Measurements from ENCODE around the gene CEP128. TPM values are rescaled to one million over a fixed set of nuclear protein-coding genes. Genes with fewer than 3 reads are reported as not detected.

CEP128 gene
- total RNA-seq, 6 experiments from 2014 or later, result 4.8 to 10.3 (median 8.8) TPM

GRCh38 chr14:80764921-80765507 is 176.5 kb downstream of the CEP128 start:
- TF ChIP-seq, protein P1, sequence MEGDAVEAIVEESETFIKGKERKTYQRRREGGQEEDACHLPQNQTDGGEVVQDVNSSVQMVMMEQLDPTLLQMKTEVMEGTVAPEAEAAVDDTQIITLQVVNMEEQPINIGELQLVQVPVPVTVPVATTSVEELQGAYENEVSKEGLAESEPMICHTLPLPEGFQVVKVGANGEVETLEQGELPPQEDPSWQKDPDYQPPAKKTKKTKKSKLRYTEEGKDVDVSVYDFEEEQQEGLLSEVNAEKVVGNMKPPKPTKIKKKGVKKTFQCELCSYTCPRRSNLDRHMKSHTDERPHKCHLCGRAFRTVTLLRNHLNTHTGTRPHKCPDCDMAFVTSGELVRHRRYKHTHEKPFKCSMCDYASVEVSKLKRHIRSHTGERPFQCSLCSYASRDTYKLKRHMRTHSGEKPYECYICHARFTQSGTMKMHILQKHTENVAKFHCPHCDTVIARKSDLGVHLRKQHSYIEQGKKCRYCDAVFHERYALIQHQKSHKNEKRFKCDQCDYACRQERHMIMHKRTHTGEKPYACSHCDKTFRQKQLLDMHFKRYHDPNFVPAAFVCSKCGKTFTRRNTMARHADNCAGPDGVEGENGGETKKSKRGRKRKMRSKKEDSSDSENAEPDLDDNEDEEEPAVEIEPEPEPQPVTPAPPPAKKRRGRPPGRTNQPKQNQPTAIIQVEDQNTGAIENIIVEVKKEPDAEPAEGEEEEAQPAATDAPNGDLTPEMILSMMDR (IDR thresholded peaks at IDR 0.05), result no peak
- no peaks in the 10 kb centered on the region for H3K27me3 Mint-ChIP-seq (ENCODE audit: insufficient read depth)

GRCh38 chr14:80764496-80764895 is 177.0 kb downstream of the CEP128 start:
- H3K4me3 Mint-ChIP-seq, result no peak overlapping the region
- no peaks in the 10 kb centered on the region for H3K27me3 Mint-ChIP-seq (ENCODE audit: insufficient read depth)
- H3K9me3 Mint-ChIP-seq, result no peaks in the 10 kb centered on the region
- peaks cover 6% of the 10 kb centered on the region for H3K36me3 Mint-ChIP-seq (ENCODE audit: low read depth)
- peaks cover 67% of the 10 kb centered on the region for H3K4me1 Mint-ChIP-seq (ENCODE audit: low read depth)
- TF ChIP-seq, protein P1 (IDR thresholded peaks at IDR 0.05), result no peak
- DNase-seq, result no peak
- no peak overlapping the region for H3K27ac Mint-ChIP-seq

More at GRCh38 chr14:80764921-80765507, 176.5 kb downstream of the CEP128 start:
- Mint-ChIP-seq H3K27ac (no peak overlapping the region), H3K36me3 (ENCODE audit: low read depth) (peaks cover 6% of the 10 kb centered on the region), H3K9me3 (no peaks in the 10 kb centered on the region), H3K4me3 (no peak overlapping the region), H3K4me1 (ENCODE audit: low read depth) (peaks cover 67% of the 10 kb centered on the region)
- no peak for DNase-seq

DNA sequence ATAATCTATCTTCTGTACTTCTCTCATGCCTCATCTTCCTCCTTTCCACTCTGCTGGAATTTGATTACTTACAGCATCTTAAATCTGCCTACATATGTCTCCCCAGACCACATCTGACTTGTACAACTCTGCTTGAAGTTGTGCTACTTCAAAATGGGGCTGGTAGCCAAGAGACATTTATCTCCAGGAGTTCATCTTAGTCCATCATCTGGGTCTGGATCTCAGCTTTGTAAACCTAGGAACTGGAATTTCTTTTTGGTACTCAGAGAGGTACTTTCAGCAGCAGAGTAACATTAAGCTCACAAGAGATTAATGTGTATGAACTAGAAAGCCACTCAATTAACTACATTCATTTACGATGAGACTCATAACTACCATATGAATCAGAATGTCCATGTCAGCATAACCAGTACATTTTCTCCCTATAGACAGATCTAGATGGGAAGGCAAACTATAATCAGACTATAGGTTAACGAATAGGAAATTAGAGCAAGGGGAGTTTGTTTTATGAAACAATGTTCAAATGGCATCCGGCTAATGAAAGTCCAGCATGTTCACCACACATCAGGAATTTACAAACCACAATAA is 178.8 kb downstream of the CEP128 start:
- peak overlapping the region; percentile 78 for H3K27ac Mint-ChIP-seq
- no peaks in the 10 kb centered on the region for H3K27me3 Mint-ChIP-seq (ENCODE audit: insufficient read depth)
- peaks cover 6% of the 10 kb centered on the region for H3K36me3 Mint-ChIP-seq (ENCODE audit: low read depth)
- no peaks in the 10 kb centered on the region for H3K9me3 Mint-ChIP-seq
- peak; percentile 37 for DNase-seq
- TF ChIP-seq, protein P1 (IDR thresholded peaks at IDR 0.05), result no peak
- H3K4me3 Mint-ChIP-seq, result peak overlapping the region; percentile 36
- H3K4me1 Mint-ChIP-seq (ENCODE audit: low read depth), result peaks cover 67% of the 10 kb centered on the region

- no peaks in the 10 kb centered on the region for H3K27me3 Mint-ChIP-seq (ENCODE audit: insufficient read depth)
- TF ChIP-seq, protein P1 (IDR thresholded peaks at IDR 0.05), result no peak
- peaks cover 21% of the 10 kb centered on the region for H3K4me1 Mint-ChIP-seq (ENCODE audit: low read depth)
- H3K27ac Mint-ChIP-seq, result no peak overlapping the region
- H3K9me3 Mint-ChIP-seq, result no peaks in the 10 kb centered on the region
- H3K4me3 Mint-ChIP-seq, result no peak overlapping the region
- no peak for DNase-seq
- H3K36me3 Mint-ChIP-seq (ENCODE audit: low read depth), result peaks cover 5% of the 10 kb centered on the region; the same call in 1 of the 2 replicates
Observed at GRCh38 chr14:80754696-80755095, 186.8 kb downstream of the CEP128 start.

DNA sequence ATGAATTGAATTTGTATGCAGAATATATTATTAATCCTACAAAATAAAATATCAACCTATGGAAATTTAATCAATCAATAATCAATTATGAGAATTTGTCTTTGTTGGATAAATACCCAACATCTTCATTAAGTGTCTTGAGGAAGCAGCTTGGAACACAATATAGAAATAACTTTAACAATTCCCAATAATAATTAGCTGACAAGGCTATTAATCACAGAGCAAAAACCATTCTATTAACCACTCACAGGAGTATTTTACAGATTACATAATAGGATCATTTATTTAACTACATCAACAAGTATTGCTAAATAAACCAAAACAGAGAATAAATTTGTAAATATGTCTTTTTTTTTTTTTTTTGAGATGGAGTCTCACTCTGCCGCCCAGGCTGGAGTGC is 190.3 kb downstream of the CEP128 start:
- no peak for DNase-seq
- Mint-ChIP-seq H3K27ac (no peak overlapping the region), H3K36me3 (ENCODE audit: low read depth) (peaks cover 5% of the 10 kb centered on the region), H3K27me3 (ENCODE audit: insufficient read depth) (no peaks in the 10 kb centered on the region), H3K4me3 (no peak overlapping the region), H3K4me1 (ENCODE audit: low read depth) (peaks cover 4% of the 10 kb centered on the region), H3K9me3 (no peaks in the 10 kb centered on the region)
- TF ChIP-seq, protein P1 (IDR thresholded peaks at IDR 0.05), result no peak

Measured in HFFc6 (cell line).